Measurements from ENCODE around the gene GJC1. TPM values are rescaled to one million over a fixed set of nuclear protein-coding genes. Genes with fewer than 3 reads are reported as not detected.

GJC1 gene
- total and polyA plus RNA-seq, 9 of the 15 experiments (the other 6 are each of a cell fraction or from before 2014, with no cell fraction given), result 0.04 to 1.4 (median 0.18) TPM; not detected in 1

DNA sequence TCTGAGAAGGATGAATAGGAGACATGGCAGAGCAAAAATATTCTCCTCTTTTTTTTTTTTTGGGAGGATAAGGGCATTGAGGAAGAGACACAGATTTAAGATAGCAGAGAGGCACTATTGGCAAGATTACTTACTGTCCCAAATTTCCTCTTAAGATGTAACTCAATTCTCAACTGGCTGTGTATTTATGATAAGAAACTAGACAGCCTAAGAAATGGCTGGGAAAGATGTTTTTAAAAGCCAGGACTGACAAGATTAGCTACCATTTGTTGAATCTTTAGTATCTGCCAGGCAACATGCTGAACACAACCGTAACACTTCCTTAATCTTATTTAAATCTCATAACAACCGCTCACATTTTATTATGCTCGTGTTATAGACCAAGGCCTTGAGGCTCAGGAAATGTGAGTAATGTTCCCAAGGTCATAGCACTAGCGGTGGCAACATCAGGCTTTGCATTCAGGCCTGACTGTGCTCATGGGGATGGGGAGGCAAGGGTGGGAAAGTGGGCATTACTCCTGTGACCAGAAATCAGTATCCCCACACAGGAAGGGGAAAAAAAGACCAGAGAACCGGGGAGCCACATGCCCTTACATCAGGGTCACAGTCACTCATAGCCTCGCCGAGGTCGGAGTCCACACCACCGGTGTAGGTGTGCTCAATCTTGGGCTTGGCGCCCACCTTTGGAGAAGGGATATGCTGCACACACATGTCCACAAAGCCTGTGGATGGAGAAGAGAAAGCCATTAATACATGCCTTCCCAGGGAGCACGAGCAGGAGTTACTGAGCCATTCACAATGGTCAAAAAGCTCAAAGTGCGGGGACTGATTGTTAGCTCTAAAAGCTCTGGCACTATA lies 33.2 kb upstream of the GJC1 start:
- FAIRE-seq, result no peak
- Histone ChIP-seq H3K4me3 (no peak overlapping the region), H3K36me3 (ENCODE audit: control insufficient read depth, insufficient read depth, low read length) (peaks cover 95% of the 10 kb centered on the region), H3K9me1 (ENCODE audit: control insufficient read depth, insufficient read depth, low read length) (no peaks in the 10 kb centered on the region), H4K20me1 (replicated peaks; ENCODE audit: control insufficient read depth, insufficient read depth, low read length) (peaks cover 8% of the 10 kb centered on the region; the same call in 1 of the 2 replicates), H3K4me2 (ENCODE audit: insufficient read depth, low read length) (no peak overlapping the region), H2AFZ (ENCODE audit: low read depth, low read length) (no peak overlapping the region), H3K27me3 (ENCODE audit: control insufficient read depth in 2 of 2, insufficient read depth in 2 of 2, low read length in 2 of 2) (no peaks in the 10 kb centered on the region), H3K4me1 (replicated peaks in 1 of 2; ENCODE audit: control insufficient read depth in 2 of 2, insufficient read depth in 2 of 2, low read length in 2 of 2) (no peaks in the 10 kb centered on the region), H3K9ac (ENCODE audit: insufficient read depth in 1 of 2, low read depth in 2 of 2, low read length in 2 of 2) (no peak overlapping the region), H3K79me2 (ENCODE audit: control insufficient read depth, insufficient read depth, low read length) (no peaks in the 10 kb centered on the region), H3K27ac (ENCODE audit: extremely low read depth, low read depth, low read length) (no peak overlapping the region), H3K9me3 (replicated peaks; ENCODE audit: control insufficient read depth, insufficient read depth, low read depth, low read length) (no peaks in the 10 kb centered on the region)
- ChIA-PET POLR2A (interaction anchor here (0.6 to 1.4 kb wide), 4 partner anchors 12 to 43 kb away, joined by 3 to 4 read pairs (median 4); no protein-coding TSS in a partner anchor), CTCF (ENCODE audit: low intra/inter-chr PET ratio) (interaction anchor here (3.2 to 5.4 kb wide), 2 partner anchors 84 to 89 kb away, joined by 24 to 38 read pairs; no protein-coding TSS in a partner anchor)
- in situ Hi-C loops (cut with MboI), result no loop called here
- no peak for TF ChIP-seq XRCC3 (IDR thresholded peaks at IDR 0.05)
- TF ChIP-seq ESRRB (CRISPR knock-in tag; IDR thresholded peaks at IDR 0.05; ENCODE audit: borderline replicate concordance), result no peak
- TF ChIP-seq DPF2 (IDR thresholded peaks at IDR 0.05), result no peak
- no peak for TF ChIP-seq HMGN3 (IDR thresholded peaks at IDR 0.05; ENCODE audit: borderline replicate concordance, extremely low read depth, insufficient read length, low read depth, low read length)
- TF ChIP-seq ZBTB12 (CRISPR knock-in tag; IDR thresholded peaks at IDR 0.05), result no peak
- TF ChIP-seq PTRF (tag; IDR thresholded peaks at IDR 0.05), result no peak
- no peak; the same call in 1 of the 2 replicates for TF ChIP-seq POLR2AphosphoS5 (IDR thresholded peaks at IDR 0.05; ENCODE audit: control insufficient read depth, insufficient read depth, low read depth, low read length)
- intact Hi-C loops (cut with micrococcal nuclease), result no loop called here
- WGBS (ENCODE audit: insufficient coverage, low coverage, missing lambda C conversion rate), result 78% methylated on average over 12 of the region's 12 CpGs
- BruUV-seq (replicated peaks), result no TSS peak
- no peak for DNase-seq (ENCODE audit: extremely low read depth in 1 of 4, low spot score in 3 of 4)
- ATAC-seq, result no peak
